Ovary (tissue), 9 donors: Measurements from ENCODE around the gene TRANK1. TPM values are rescaled to one million over a fixed set of nuclear protein-coding genes. Genes with fewer than 3 reads are reported as not detected.

Experiments
- DNase-seq, 5 donors: peaks; one replicate each; pipeline ENCODE4 v3.0.0-alpha.2; 2019 to 2020
- H3K27ac ChIP-seq, 2 donors: fragments of 200-600 bp; one replicate each; pipeline versions ENCODE4 v1.5.1 to v1.8.0; 2019 to 2022
- H3K27me3 ChIP-seq: fragments of 200-600 bp; one replicate; pipeline ENCODE4 v1.8.0; 2022
- H3K36me3 ChIP-seq: fragments of 200-600 bp; sonication (generic); one replicate; pipeline ENCODE4 v1.5.1; 2019
- H3K4me1 ChIP-seq: one replicate; pipeline ENCODE4 v1.8.1; 2013; ENCODE audit warnings: mild to moderate bottlenecking, moderate library complexity; ENCODE audit not compliant: insufficient read depth
- H3K4me3 ChIP-seq: fragments of 200-600 bp; sonication (generic); one replicate; pipeline ENCODE4 v1.5.1; 2017
- H3K9me3 ChIP-seq, 2 donors: fragments of 200-600 bp in 1 of 2; sonication (generic) in 1 of 2; one replicate each; pipeline versions ENCODE4 v1.5.1 to v1.8.1; 2013 to 2019; ENCODE audit warnings: mild to moderate bottlenecking in 1 of 2, moderate library complexity in 1 of 2
- EP300 ChIP-seq: sonication (generic); formaldehyde crosslinking; IDR thresholded peaks from one replicate; pipeline ENCODE4 v1.6.1; 2017; ENCODE audit warnings: antibody characterized with exemption
- POLR2A ChIP-seq: fragments of 450-650 bp; IDR thresholded peaks from one replicate; pipeline ENCODE4 v1.6.1; 2017; ENCODE audit warnings: antibody characterized with exemption, mild to moderate bottlenecking, moderate library complexity
- WGBS, 3 donors: extraction: QIAGEN DNeasy Blood & Tissue Kit in 1 of 3; methylation state at CpG; one replicate each; pipeline versions ENCODE4 v1.1.5 to v1.1.7; 2013 to 2017; 5-methylcytosine and 5-hydroxymethylcytosine counted together
- intact Hi-C, 4 donors: fragments of 100-400 bp; cut with DNase I; formaldehyde crosslinking; loops; one replicate each; pipeline versions ENCODE4 v1.11.0 to v1.15.1; 2022 to 2023
- polyA plus RNA-seq, 2 donors: library from polyadenylated mRNA; stranded (reverse); fragments of 200-250 nt in 1 of 2; fragments of 350-450 nt in 1 of 2; fragmentation: Illumina TruSeq in 1 of 2; extraction: RNeasy Lipid Tissue Mini Kit (QIAGEN cat#74804) in 1 of 2; gene quantifications; one replicate each; pipeline ENCODE4 v1.2.3, GENCODE V29; 2013 to 2014
- total RNA-seq, 7 donors: library from RNA; depleted of rRNA in 2 of 7; stranded (reverse); fragments of >200 nt in 2 of 7; fragmentation: NEBNext Ultra II Directional in 3 of 7; extraction: Animal tissue kit (Norgen Biotek cat#: 25700) in 3 of 7; gene quantifications; one replicate each; pipeline versions ENCODE4 v1.1.0 to v1.2.4, GENCODE V29; 2016 to 2023
- TF ChIP-seq, protein P1 (sequence below), 3 donors: fragments of 450-650 bp in 2 of 3; fragments of 200-600 bp in 1 of 3; IDR thresholded peaks; one replicate each; pipeline versions ENCODE4 v1.5.1 to v1.8.0; 2016 to 2022; ENCODE audit warnings: antibody characterized with exemption in 3 of 3, mild to moderate bottlenecking in 1 of 3
- donor health status: DM: no; HTN: no; CAD: no; lungs with moderate emphysema.
- donor health status: DM: no; HTN: no; CAD: no.
- donor health status: Bipolar disorder and iron deficiency.
- donor health status: DM: yes; HTN: yes; CAD: no.
- donor health status: DM: no; HTN: no; CAD: no.
- donor health status: DM: yes; HTN: yes; CAD: no.

TRANK1 gene
- total and polyA plus RNA-seq, 9 donors: 10.7 to 42.4 (median 24.6) TPM

DNA sequence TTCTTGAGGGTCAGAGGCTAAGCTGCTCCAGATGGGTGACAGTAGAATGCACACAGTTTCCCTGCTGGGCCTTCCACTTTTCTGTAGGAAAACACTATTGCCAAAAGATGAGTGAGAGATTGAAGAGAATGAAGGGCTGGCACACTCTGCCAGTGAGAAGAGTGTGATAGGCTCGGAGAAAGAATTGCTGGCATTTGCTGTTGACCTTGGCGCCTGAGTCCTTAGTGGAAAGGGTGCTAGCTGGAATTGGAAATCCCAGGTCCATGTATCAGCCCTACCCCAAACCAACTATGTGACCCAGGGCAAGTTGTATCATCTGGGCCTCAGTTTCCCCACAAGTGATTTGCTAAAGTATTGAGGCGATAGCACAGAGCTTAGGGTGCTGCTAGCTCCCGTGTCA, 120.4 kb downstream of the TRANK1 start:
- H3K27me3 ChIP-seq: no peaks in the 10 kb centered on the region
- H3K36me3 ChIP-seq: no peaks in the 10 kb centered on the region
- intact Hi-C loops: no loop called here

DNA sequence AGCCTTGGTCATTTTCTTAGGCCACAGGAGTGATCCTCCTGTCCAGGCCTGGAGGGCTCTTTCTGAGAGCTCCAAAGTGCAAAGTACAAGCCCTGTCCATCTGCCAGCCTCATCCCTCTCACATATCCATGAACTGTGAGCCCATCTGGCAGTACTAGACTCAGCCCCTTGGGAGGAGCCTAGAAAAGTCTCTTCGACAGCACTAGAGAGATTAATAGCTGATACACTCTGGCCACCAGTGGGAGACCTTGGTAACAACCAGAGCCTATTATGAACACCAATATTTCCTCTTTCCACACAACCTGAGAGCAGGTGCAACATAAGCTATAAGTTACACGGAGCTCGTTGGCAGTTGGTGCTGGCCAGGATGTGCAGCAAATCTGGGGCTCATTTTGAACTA, 121.0 kb downstream of the TRANK1 start:
- 85 to 96% (median 89%) methylated on average over 3 of the region's 3 CpGs for WGBS, 3 donors
- no peak overlapping the region for H3K4me3 ChIP-seq
- no peaks in the 10 kb centered on the region for H3K9me3 ChIP-seq
- TF ChIP-seq POLR2A (no peak), EP300 (no peak)
- TF ChIP-seq, protein P1, sequence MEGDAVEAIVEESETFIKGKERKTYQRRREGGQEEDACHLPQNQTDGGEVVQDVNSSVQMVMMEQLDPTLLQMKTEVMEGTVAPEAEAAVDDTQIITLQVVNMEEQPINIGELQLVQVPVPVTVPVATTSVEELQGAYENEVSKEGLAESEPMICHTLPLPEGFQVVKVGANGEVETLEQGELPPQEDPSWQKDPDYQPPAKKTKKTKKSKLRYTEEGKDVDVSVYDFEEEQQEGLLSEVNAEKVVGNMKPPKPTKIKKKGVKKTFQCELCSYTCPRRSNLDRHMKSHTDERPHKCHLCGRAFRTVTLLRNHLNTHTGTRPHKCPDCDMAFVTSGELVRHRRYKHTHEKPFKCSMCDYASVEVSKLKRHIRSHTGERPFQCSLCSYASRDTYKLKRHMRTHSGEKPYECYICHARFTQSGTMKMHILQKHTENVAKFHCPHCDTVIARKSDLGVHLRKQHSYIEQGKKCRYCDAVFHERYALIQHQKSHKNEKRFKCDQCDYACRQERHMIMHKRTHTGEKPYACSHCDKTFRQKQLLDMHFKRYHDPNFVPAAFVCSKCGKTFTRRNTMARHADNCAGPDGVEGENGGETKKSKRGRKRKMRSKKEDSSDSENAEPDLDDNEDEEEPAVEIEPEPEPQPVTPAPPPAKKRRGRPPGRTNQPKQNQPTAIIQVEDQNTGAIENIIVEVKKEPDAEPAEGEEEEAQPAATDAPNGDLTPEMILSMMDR (IDR thresholded peaks at IDR 0.05): no peak
- DNase-seq: no peak
- no peaks in the 10 kb centered on the region for H3K36me3 ChIP-seq
- H3K27ac ChIP-seq: no peak overlapping the region
- no peaks in the 10 kb centered on the region for H3K27me3 ChIP-seq
- peaks cover 3% of the 10 kb centered on the region for H3K4me1 ChIP-seq
- intact Hi-C loops: no loop called here

More for the DNA sequence above, 120.4 kb downstream of the TRANK1 start:
- no peak for DNase-seq
- peaks cover 3% of the 10 kb centered on the region for H3K4me1 ChIP-seq
- no peak overlapping the region for H3K4me3 ChIP-seq
- no peak overlapping the region for H3K27ac ChIP-seq
- WGBS, 3 donors: 93 to 98% (median 95%) methylated on average over 4 of the region's 4 CpGs
- TF ChIP-seq, protein P1 (IDR thresholded peaks at IDR 0.05): no peak
- no peak for TF ChIP-seq EP300
- H3K9me3 ChIP-seq: no peaks in the 10 kb centered on the region

DNA sequence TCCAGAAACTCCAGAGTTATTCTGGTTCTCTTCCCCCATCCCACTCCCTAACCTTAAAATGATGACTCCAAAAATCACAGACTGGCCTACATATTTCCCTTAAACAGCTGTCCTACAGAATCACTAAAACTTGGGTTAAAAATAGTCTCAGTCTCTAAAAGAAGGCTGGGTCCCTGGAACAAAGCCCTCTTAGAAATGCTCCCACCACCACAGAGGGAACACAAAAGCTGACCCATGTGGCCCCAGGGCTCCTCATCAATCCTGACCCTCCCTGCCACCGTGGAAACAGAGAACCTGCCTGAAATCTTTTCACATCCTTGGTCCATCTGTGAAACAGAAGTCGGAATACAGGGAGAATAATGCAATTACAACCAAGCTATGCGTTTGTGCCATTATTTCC, 124.8 kb downstream of the TRANK1 start:
- no peak overlapping the region for H3K4me3 ChIP-seq
- no peaks in the 10 kb centered on the region for H3K36me3 ChIP-seq
- no peak for DNase-seq
- WGBS, 3 donors: 54 to 67% (median 57%) methylated on average over 3 of the region's 3 CpGs
- intact Hi-C loops: no loop called here
- no peaks in the 10 kb centered on the region for H3K27me3 ChIP-seq
- H3K27ac ChIP-seq: no peak overlapping the region
- TF ChIP-seq, protein P1 (IDR thresholded peaks at IDR 0.05): no peak
- no peak for TF ChIP-seq POLR2A
- no peak for TF ChIP-seq EP300
- no peaks in the 10 kb centered on the region for H3K9me3 ChIP-seq
- no peaks in the 10 kb centered on the region for H3K4me1 ChIP-seq

DNA sequence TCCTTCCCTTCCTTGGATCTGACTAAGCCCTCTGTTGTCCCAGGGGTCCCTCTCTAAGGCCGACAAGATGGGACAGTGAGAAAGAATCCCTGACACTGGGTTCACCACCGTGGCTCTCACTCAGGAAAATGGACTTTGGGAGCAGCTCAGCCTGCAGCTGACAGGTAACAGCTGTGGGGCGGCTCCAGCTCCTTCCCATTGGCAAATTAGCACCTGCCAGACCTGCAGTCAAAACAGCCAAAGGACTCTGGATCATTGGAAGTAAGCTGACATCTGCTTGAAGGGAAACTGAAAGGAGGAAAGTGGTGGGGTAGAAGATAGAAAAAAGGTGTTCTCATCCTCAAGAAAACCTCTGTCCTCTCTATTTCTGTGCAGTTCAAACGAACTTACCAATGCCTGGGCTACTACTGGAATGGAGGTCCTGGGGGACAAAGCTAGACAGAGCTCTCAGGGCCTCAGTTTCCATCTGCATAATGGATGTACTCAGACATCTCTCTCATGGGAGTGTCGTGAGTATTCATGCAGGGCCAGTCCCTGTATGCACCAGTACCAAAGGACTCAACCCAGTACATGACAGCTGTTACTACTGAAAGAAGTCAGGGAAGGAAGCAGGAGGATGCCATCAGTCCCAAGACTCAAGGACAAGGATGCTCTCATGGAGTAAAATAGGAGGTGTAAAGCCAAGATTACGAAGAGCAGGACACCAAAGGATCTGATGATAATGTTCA, 126.9 kb downstream of the TRANK1 start:
- no peak for DNase-seq
- Histone ChIP-seq H3K9me3 (no peaks in the 10 kb centered on the region), H3K4me1 (no peaks in the 10 kb centered on the region), H3K36me3 (no peaks in the 10 kb centered on the region), H3K4me3 (no peak overlapping the region), H3K27me3 (no peaks in the 10 kb centered on the region), H3K27ac (no peak overlapping the region)
- intact Hi-C loops: no loop called here
- TF ChIP-seq, protein P1 (IDR thresholded peaks at IDR 0.05): no peak
- TF ChIP-seq POLR2A (no peak), EP300 (no peak)
- 60 to 70% (median 69%) methylated on average over 6 of the region's 6 CpGs for WGBS, 3 donors
